GM19452 (cell line): ENCODE results near the gene JMJD1C.
"Not testable (repeated sequence)": the region's sequence is repeated elsewhere in the genome, so short reads cannot be mapped to it uniquely, and the experiment has no call there.

Experiments
- ATAC-seq: cut with Tn5 transposase; IDR thresholded peaks from one replicate; pipeline ENCODE4 v1.9.1; 2021; ENCODE audit not compliant: unreplicated experiment

The JMJD1C gene

GRCh38 chr10:63465293-63466143 lies at the start of gene JMJD1C:
Gene JMJD1C (minus strand): TSS chr10:63465977. CDS start chr10:63465662, 315 bp downstream.
- peak; percentile 66 for ATAC-seq

- ATAC-seq: no peak
These were observed 49.4 kb upstream of the JMJD1C start for GRCh38 chr10:63515002-63515763.

- ATAC-seq: no peak
These were observed 40.8 kb upstream of the JMJD1C start for GRCh38 chr10:63506554-63506953.

GRCh38 chr10:63505562-63505961 lies 39.8 kb upstream of the JMJD1C start:
- no peak for ATAC-seq

- ATAC-seq: no peak
These were observed 38.5 kb upstream of the JMJD1C start for GRCh38 chr10:63504145-63504881.

GRCh38 chr10:63503395-63503794 lies 37.6 kb upstream of the JMJD1C start:
- no peak for ATAC-seq

GRCh38 chr10:63502832-63503231 lies 37.1 kb upstream of the JMJD1C start:
- no peak for ATAC-seq

- no peak for ATAC-seq
These were observed 36.2 kb upstream of the JMJD1C start for GRCh38 chr10:63501954-63502353.

- not testable (repeated sequence) for ATAC-seq
These were observed 34.8 kb upstream of the JMJD1C start for GRCh38 chr10:63500551-63500950.

- no peak for ATAC-seq
These were observed 32.9 kb upstream of the JMJD1C start for GRCh38 chr10:63498665-63499064.

GRCh38 chr10:63497321-63497720 lies 31.5 kb upstream of the JMJD1C start:
- no peak for ATAC-seq

GRCh38 chr10:63496561-63496960 lies 30.8 kb upstream of the JMJD1C start:
- no peak for ATAC-seq

GRCh38 chr10:63494951-63495350 lies 29.2 kb upstream of the JMJD1C start:
- ATAC-seq: no peak

- no peak for ATAC-seq
These were observed 27.2 kb upstream of the JMJD1C start for GRCh38 chr10:63493004-63493403.

- ATAC-seq: not testable (repeated sequence)
These were observed 26.5 kb upstream of the JMJD1C start for GRCh38 chr10:63492317-63492690.

GRCh38 chr10:63491588-63492316 lies 26.0 kb upstream of the JMJD1C start:
- no peak for ATAC-seq

GRCh38 chr10:63489838-63490237 lies 24.1 kb upstream of the JMJD1C start:
- ATAC-seq: no peak

GRCh38 chr10:63487990-63488389 lies 22.2 kb upstream of the JMJD1C start:
- ATAC-seq: no peak

GRCh38 chr10:63483983-63484382 lies 18.2 kb upstream of the JMJD1C start:
- no peak for ATAC-seq

- ATAC-seq: no peak
These were observed 16.1 kb upstream of the JMJD1C start for GRCh38 chr10:63481815-63482421.
